HCT116 (cell line): ENCODE measurements around the gene TUBB4B. TPM values are rescaled to one million over a fixed set of nuclear protein-coding genes. Genes with fewer than 3 reads are reported as not detected.

Experiments
- ATAC-seq: fragments of 200-7000 bp; cut with Tn5 transposase; 2 replicates; pipeline ENCODE4 v1.9.1; 2020; ENCODE audit warnings: mild to moderate bottlenecking, moderate library complexity
- BruUV-seq: library from RNA; stranded (reverse); fragments of 400-500 nt; replicated peaks from 2 replicates; lab custom pipeline; 2021; lab: Mats Ljungman, UMichigan
- CTCF ChIA-PET: fragments of 300-600 bp; sonication (Branson Sonifier 250); formaldehyde crosslinking; loops from one replicate; lab custom pipeline; 2021; ENCODE audit warnings: antibody characterized with exemption; lab: Charles Lee
- POLR2A ChIA-PET: fragments of 300-600, 350-600 bp; sonication (Branson Sonifier 250); formaldehyde crosslinking; loops from one replicate; lab custom pipeline; 2021; ENCODE audit warnings: antibody characterized with exemption; lab: Charles Lee
- RAD21 ChIA-PET, 2 experiments: fragments of 300-600 bp; sonication (Branson Sonifier 250); formaldehyde crosslinking; loops; one replicate each; lab custom pipeline; 2023; ENCODE audit warnings: low total read pairs in 2 of 2; ENCODE audit not compliant: uncharacterized antibody in 2 of 2, unreplicated experiment in 2 of 2, low non-redundant PET in 1 of 2; lab: Charles Lee
- DNase-seq: peaks from one replicate; pipeline ENCODE4 v3.0.0-alpha.2; 2010; ENCODE audit warnings: low read depth, low spot score
- H2AFZ ChIP-seq: fragments of 200-600 bp; shearing (Covaris generic), sonication (generic); 2 replicates; pipeline ENCODE4 v1.6.1; 2017; ENCODE audit warnings: low read depth, mixed run types, mixed read lengths, antibody characterized with exemption, low read length; ENCODE audit not compliant: poor library complexity, severe bottlenecking
- H3K27ac ChIP-seq: 2 replicates; pipeline ENCODE4 v1.5.1; 2012; ENCODE audit warnings: low read depth, low read length
- H3K27me3 ChIP-seq: fragments of 200-600 bp; sonication (generic); 2 replicates; pipeline ENCODE4 v1.6.1; 2016; ENCODE audit warnings: mixed run types, low read length, mixed read lengths; ENCODE audit not compliant: insufficient read depth
- H3K36me3 ChIP-seq, 2 experiments: fragments of 200-500 bp in 1 of 2; fragments of 200-600 bp in 1 of 2; sonication (Bioruptor generic) in 1 of 2; sonication (generic) in 1 of 2; 2 replicates each; pipeline versions ENCODE4 v1.5.1 to v1.6.1; 2014 to 2016; ENCODE audit warnings: low read length in 2 of 2, inconsistent platforms in 1 of 2, mixed read lengths in 1 of 2, mixed run types in 1 of 2; ENCODE audit not compliant: insufficient read depth in 2 of 2, control insufficient read depth in 1 of 2
- H3K4me1 ChIP-seq, 2 experiments: fragments of 200-600 bp in 1 of 2; sonication (generic) in 1 of 2; 2 replicates each; pipeline versions ENCODE4 v1.5.1 to v1.6.1; 2012 to 2017; ENCODE audit warnings: low read length in 2 of 2, inconsistent platforms in 1 of 2, mild to moderate bottlenecking in 1 of 2, mixed read lengths in 1 of 2, mixed run types in 1 of 2, moderate library complexity in 1 of 2; ENCODE audit not compliant: insufficient read depth in 2 of 2, control insufficient read depth in 1 of 2
- H3K4me2 ChIP-seq: fragments of 200-600 bp; sonication (generic); 2 replicates; pipeline ENCODE4 v1.6.1; 2017; ENCODE audit warnings: mixed run types, low read length, mixed read lengths
- H3K4me3 ChIP-seq, 2 experiments: fragments of 200-600 bp in 1 of 2; sonication (generic) in 1 of 2; replicated peaks in 1 of 2; 2 replicates each; pipeline ENCODE4 v1.5.1; 2011 to 2016; ENCODE audit warnings: low read length in 2 of 2, control low read depth in 1 of 2, low read depth in 1 of 2, mild to moderate bottlenecking in 1 of 2, mixed read lengths in 1 of 2, mixed run types in 1 of 2
- H3K79me2 ChIP-seq: fragments of 200-600 bp; sonication (generic); 2 replicates; pipeline ENCODE4 v1.6.1; 2017; ENCODE audit warnings: mild to moderate bottlenecking, mixed run types, low read length, moderate library complexity, mixed read lengths; ENCODE audit not compliant: insufficient read depth
- H3K9ac ChIP-seq: fragments of 200-600 bp; sonication (generic); 2 replicates; pipeline ENCODE4 v1.6.1; 2016; ENCODE audit warnings: low read length, mixed read lengths
- H3K9me2 ChIP-seq: fragments of 200-600 bp; sonication (generic), shearing (Covaris generic); 2 replicates; pipeline ENCODE4 v1.6.1; 2017; ENCODE audit warnings: mixed run types, mild to moderate bottlenecking, moderate library complexity; ENCODE audit not compliant: insufficient read depth
- H3K9me3 ChIP-seq, 2 experiments: fragments of 200-500 bp in 1 of 2; fragments of 200-600 bp in 1 of 2; sonication (Bioruptor generic) in 1 of 2; sonication (generic) in 1 of 2; 2 replicates each; pipeline ENCODE4 v1.6.1; 2014 to 2017; ENCODE audit warnings: low read length in 2 of 2, mixed read lengths in 2 of 2, inconsistent platforms in 1 of 2, low read depth in 1 of 2, mild to moderate bottlenecking in 1 of 2, mixed run types in 1 of 2, moderate library complexity in 1 of 2; ENCODE audit not compliant: control insufficient read depth in 1 of 2, insufficient read depth in 1 of 2
- H4K20me1 ChIP-seq: fragments of 200-600 bp; sonication (generic), shearing (Covaris generic); 2 replicates; pipeline ENCODE4 v1.6.1; 2017; ENCODE audit warnings: mixed run types, mild to moderate bottlenecking, moderate library complexity; ENCODE audit not compliant: insufficient read depth
- CBX3 ChIP-seq: IDR thresholded peaks from 2 replicates; pipeline ENCODE4 v1.6.1; 2012; ENCODE audit warnings: low read depth
- CEBPB ChIP-seq: IDR thresholded peaks from 2 replicates; pipeline ENCODE4 v1.6.1; 2012; ENCODE audit warnings: low read depth
- EGR1 ChIP-seq: IDR thresholded peaks from 2 replicates; pipeline ENCODE4 v1.6.1; 2012; ENCODE audit warnings: low read depth
- ELF1 ChIP-seq: IDR thresholded peaks from 2 replicates; pipeline ENCODE4 v1.6.1; 2012; ENCODE audit warnings: low read depth, borderline replicate concordance
- EZH2 ChIP-seq: fragments of 200-600 bp; sonication (generic); IDR thresholded peaks from 2 replicates; pipeline ENCODE4 v1.6.1; 2017; ENCODE audit warnings: antibody characterized with exemption, mixed run types
- EZH2phosphoT487 ChIP-seq: fragments of 200-600 bp; IDR thresholded peaks from 2 replicates; pipeline ENCODE4 v1.6.1; 2018; ENCODE audit warnings: antibody characterized with exemption, borderline replicate concordance
- FOSL1 ChIP-seq: IDR thresholded peaks from 2 replicates; pipeline ENCODE4 v1.6.1; 2012; ENCODE audit warnings: low read depth
- POLR2A ChIP-seq: IDR thresholded peaks from 2 replicates; pipeline ENCODE4 v1.7.0; 2011; ENCODE audit warnings: borderline replicate concordance; ENCODE audit not compliant: insufficient read depth, insufficient read length; ENCODE audit errors: extremely low read depth
- POLR2AphosphoS5 ChIP-seq: IDR thresholded peaks from 2 replicates; pipeline ENCODE4 v1.6.1; 2011; ENCODE audit warnings: mild to moderate bottlenecking, low read depth, low read length, moderate library complexity
- SIN3A ChIP-seq: IDR thresholded peaks from 2 replicates; pipeline ENCODE4 v1.6.1; 2012; ENCODE audit warnings: low read depth
- SP1 ChIP-seq: IDR thresholded peaks from 2 replicates; pipeline ENCODE4 v1.6.1; 2012; ENCODE audit warnings: low read depth
- TCF7L2 ChIP-seq: IDR thresholded peaks from 2 replicates; pipeline ENCODE4 v1.7.0; 2011; ENCODE audit warnings: borderline replicate concordance, inconsistent platforms; ENCODE audit not compliant: insufficient read depth, insufficient read length; ENCODE audit errors: extremely low read depth
- YY1 ChIP-seq: IDR thresholded peaks from 2 replicates; pipeline ENCODE4 v1.6.1; 2011; ENCODE audit warnings: low read length, low read depth, moderate library complexity, mild to moderate bottlenecking; ENCODE audit not compliant: insufficient replicate concordance; ENCODE audit errors: extremely low read depth
- ZFX ChIP-seq: fragments of 450-650 bp; IDR thresholded peaks from 2 replicates; pipeline ENCODE4 v1.6.1; 2017
- ZNF274 ChIP-seq: fragments of 200-500 bp; sonication (Bioruptor generic); IDR thresholded peaks from 2 replicates; pipeline ENCODE4 v1.6.1; 2014; ENCODE audit warnings: mild to moderate bottlenecking, low read depth, low read length, inconsistent platforms
- intact Hi-C: fragments of 100-400 bp; cut with micrococcal nuclease; formaldehyde crosslinking; loops from 2 replicates; pipeline ENCODE4 v1.10.0; 2022
- total RNA-seq: library from RNA; stranded (reverse); gene quantifications from one replicate; pipeline ENCODE4 v1.2.1, GENCODE V29; 2021; ENCODE audit not compliant: unreplicated experiment
- TF ChIP-seq, protein P1 (sequence below): IDR thresholded peaks from 2 replicates; pipeline ENCODE4 v1.6.1; 2012
- TF ChIP-seq, protein P2 (sequence below): IDR thresholded peaks from 2 replicates; pipeline ENCODE4 v1.6.1; 2012; ENCODE audit warnings: low read depth
- TF ChIP-seq, protein P3 (sequence below), 3 experiments: fragments of 200-600 bp in 1 of 3; sonication (generic) in 1 of 3; IDR thresholded peaks in 2 of 3; conservative IDR thresholded peaks in 1 of 3; 2 replicates each; pipeline ENCODE4 v1.5.1; 2012 to 2017; ENCODE audit warnings: low read depth in 2 of 3, low read length in 2 of 3, antibody characterized with exemption in 1 of 3, borderline replicate concordance in 1 of 3, control low read depth in 1 of 3, mild to moderate bottlenecking in 1 of 3, mixed read lengths in 1 of 3, mixed run types in 1 of 3, moderate library complexity in 1 of 3; ENCODE audit not compliant: insufficient read depth in 1 of 3
- TF ChIP-seq, protein P4 (sequence below): IDR thresholded peaks from 2 replicates; pipeline ENCODE4 v1.6.1; 2011; ENCODE audit warnings: mild to moderate bottlenecking, low read length, moderate library complexity; ENCODE audit not compliant: insufficient replicate concordance; ENCODE audit errors: extremely low read depth

The TUBB4B gene
- total RNA-seq, 1 experiment from 2014 or later = 502 TPM

DNA sequence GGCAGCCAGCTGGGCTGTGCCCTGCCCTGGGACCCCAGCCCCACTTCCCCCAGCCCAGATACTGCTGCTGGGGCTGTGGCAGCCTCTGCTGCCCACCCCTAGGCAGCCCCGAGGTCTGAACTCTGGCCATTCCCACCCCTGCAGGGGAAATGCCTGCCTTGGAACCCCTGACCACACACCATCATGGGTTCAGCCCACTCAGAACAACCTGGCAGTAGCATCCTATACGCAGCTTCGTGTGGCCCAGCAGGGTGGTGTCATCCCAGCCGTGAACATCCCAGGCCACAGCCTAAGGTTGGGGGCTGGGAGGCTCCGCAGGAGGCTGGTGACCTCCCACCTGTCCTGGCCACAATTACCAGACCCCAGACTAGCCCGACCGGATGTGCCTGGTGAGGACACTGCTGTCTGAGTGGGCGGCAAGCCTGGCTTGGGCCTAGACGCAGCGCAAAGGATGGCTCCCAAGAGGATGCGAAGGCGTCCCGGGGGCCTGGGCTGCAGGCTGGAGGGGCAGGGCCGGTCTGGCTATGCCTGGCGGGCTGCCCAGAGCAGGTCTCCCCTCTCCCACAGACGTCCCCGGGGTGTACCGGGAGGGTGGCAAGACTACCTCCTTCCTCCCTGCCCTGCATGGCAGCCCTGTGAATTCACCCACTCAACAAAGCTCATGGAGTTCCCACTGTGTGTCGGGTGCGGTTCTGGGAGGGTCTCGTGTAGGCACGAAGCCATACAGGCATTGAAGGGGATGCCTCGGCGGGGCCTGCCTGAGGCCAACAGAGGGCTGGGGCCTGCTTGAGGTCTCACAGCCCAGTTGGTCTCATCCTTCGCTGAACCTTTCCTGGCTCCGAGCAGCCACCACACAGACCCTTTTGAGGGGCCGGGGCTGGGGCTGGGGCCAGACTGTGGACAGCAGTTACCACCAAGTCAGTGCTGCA is 11.9 kb upstream of the TUBB4B start:
- TF ChIP-seq FOSL1 (no peak), CBX3 (no peak), YY1 (no peak), SP1 (no peak), TCF7L2 (no peak), ELF1 (no peak), EGR1 (no peak), CEBPB (no peak), EZH2 (no peak), POLR2AphosphoS5 (no peak), EZH2phosphoT487 (no peak), ZFX (no peak), POLR2A (no peak), ZNF274 (no peak), SIN3A (no peak)
- TF ChIP-seq, protein P1, sequence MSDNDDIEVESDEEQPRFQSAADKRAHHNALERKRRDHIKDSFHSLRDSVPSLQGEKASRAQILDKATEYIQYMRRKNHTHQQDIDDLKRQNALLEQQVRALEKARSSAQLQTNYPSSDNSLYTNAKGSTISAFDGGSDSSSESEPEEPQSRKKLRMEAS = no peak
- TF ChIP-seq, protein P2, sequence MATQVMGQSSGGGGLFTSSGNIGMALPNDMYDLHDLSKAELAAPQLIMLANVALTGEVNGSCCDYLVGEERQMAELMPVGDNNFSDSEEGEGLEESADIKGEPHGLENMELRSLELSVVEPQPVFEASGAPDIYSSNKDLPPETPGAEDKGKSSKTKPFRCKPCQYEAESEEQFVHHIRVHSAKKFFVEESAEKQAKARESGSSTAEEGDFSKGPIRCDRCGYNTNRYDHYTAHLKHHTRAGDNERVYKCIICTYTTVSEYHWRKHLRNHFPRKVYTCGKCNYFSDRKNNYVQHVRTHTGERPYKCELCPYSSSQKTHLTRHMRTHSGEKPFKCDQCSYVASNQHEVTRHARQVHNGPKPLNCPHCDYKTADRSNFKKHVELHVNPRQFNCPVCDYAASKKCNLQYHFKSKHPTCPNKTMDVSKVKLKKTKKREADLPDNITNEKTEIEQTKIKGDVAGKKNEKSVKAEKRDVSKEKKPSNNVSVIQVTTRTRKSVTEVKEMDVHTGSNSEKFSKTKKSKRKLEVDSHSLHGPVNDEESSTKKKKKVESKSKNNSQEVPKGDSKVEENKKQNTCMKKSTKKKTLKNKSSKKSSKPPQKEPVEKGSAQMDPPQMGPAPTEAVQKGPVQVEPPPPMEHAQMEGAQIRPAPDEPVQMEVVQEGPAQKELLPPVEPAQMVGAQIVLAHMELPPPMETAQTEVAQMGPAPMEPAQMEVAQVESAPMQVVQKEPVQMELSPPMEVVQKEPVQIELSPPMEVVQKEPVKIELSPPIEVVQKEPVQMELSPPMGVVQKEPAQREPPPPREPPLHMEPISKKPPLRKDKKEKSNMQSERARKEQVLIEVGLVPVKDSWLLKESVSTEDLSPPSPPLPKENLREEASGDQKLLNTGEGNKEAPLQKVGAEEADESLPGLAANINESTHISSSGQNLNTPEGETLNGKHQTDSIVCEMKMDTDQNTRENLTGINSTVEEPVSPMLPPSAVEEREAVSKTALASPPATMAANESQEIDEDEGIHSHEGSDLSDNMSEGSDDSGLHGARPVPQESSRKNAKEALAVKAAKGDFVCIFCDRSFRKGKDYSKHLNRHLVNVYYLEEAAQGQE = no peak
- TF ChIP-seq, protein P3, sequence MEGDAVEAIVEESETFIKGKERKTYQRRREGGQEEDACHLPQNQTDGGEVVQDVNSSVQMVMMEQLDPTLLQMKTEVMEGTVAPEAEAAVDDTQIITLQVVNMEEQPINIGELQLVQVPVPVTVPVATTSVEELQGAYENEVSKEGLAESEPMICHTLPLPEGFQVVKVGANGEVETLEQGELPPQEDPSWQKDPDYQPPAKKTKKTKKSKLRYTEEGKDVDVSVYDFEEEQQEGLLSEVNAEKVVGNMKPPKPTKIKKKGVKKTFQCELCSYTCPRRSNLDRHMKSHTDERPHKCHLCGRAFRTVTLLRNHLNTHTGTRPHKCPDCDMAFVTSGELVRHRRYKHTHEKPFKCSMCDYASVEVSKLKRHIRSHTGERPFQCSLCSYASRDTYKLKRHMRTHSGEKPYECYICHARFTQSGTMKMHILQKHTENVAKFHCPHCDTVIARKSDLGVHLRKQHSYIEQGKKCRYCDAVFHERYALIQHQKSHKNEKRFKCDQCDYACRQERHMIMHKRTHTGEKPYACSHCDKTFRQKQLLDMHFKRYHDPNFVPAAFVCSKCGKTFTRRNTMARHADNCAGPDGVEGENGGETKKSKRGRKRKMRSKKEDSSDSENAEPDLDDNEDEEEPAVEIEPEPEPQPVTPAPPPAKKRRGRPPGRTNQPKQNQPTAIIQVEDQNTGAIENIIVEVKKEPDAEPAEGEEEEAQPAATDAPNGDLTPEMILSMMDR (IDR thresholded peaks at IDR 0.05 in 2 of 3, conservative IDR thresholded peaks at IDR 0.05 in 1 of 3; ENCODE audit: borderline replicate concordance in 1 of 3, insufficient read depth in 1 of 3, low read depth in 2 of 3, low read length in 2 of 3) = no peak
- TF ChIP-seq, protein P4, sequence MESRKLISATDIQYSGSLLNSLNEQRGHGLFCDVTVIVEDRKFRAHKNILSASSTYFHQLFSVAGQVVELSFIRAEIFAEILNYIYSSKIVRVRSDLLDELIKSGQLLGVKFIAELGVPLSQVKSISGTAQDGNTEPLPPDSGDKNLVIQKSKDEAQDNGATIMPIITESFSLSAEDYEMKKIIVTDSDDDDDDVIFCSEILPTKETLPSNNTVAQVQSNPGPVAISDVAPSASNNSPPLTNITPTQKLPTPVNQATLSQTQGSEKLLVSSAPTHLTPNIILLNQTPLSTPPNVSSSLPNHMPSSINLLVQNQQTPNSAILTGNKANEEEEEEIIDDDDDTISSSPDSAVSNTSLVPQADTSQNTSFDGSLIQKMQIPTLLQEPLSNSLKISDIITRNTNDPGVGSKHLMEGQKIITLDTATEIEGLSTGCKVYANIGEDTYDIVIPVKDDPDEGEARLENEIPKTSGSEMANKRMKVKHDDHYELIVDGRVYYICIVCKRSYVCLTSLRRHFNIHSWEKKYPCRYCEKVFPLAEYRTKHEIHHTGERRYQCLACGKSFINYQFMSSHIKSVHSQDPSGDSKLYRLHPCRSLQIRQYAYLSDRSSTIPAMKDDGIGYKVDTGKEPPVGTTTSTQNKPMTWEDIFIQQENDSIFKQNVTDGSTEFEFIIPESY = no peak
- ChIA-PET CTCF (no interaction called here), RAD21 (no interaction called here), POLR2A (no interaction called here)
- no TSS peak for BruUV-seq
- intact Hi-C loops = loop anchor here (5.0 to 10.0 kb wide), 3 partner anchors 42 to 444 kb away; partner anchors contain the start of genes ANAPC2, NPDC1 and SSNA1
- ATAC-seq (no peak), DNase-seq (no peak)
- peaks cover 41 to 54% of the 10 kb centered on the region in 2 experiments for H3K4me1 ChIP-seq
- no peaks in the 10 kb centered on the region for H3K27me3 ChIP-seq
- no peak overlapping the region for H3K4me2 ChIP-seq
- no peaks in the 10 kb centered on the region for H3K36me3 ChIP-seq
- no peak overlapping the region for H3K4me3 ChIP-seq
- no peaks in the 10 kb centered on the region for H3K9me2 ChIP-seq
- no peaks in the 10 kb centered on the region for H4K20me1 ChIP-seq
- no peak overlapping the region; the same call in 1 of the 2 replicates for H3K27ac ChIP-seq
- H3K9me3 ChIP-seq = no peaks in the 10 kb centered on the region
- no peak overlapping the region for H2AFZ ChIP-seq
- H3K9ac ChIP-seq = no peak overlapping the region
- H3K79me2 ChIP-seq = no peaks in the 10 kb centered on the region
